GM12878 (cell line): Measurements from ENCODE around the gene CTSW. TPM values are rescaled to one million over a fixed set of nuclear protein-coding genes. Genes with fewer than 3 reads are reported as not detected.

Experiments
- ATF7 ChIP-seq: fragments of 450-650 bp; IDR thresholded peaks from 2 replicates; pipeline ENCODE4 v1.6.1; 2016; ENCODE audit warnings: low read depth, mild to moderate bottlenecking
- CBX5 ChIP-seq: sonication (generic); IDR thresholded peaks from 2 replicates; pipeline ENCODE4 v1.6.1; 2016; ENCODE audit warnings: low read depth, moderate library complexity, mild to moderate bottlenecking, inconsistent platforms
- ESRRA ChIP-seq: IDR thresholded peaks from 2 replicates; pipeline ENCODE4 v1.6.1; 2012; ENCODE audit warnings: mild to moderate bottlenecking, low read length, improper control_type of control experiment
- FOS ChIP-seq: IDR thresholded peaks from 3 replicates; pipeline ENCODE4 v1.6.1; 2011; ENCODE audit warnings: borderline replicate concordance; ENCODE audit not compliant: insufficient read length; ENCODE audit errors: extremely low read depth
- FOXM1 ChIP-seq: IDR thresholded peaks from 2 replicates; pipeline ENCODE4 v1.6.1; 2012; ENCODE audit warnings: low read depth, mild to moderate bottlenecking, inconsistent platforms, low read length, moderate library complexity
- GABPA ChIP-seq: IDR thresholded peaks from 2 replicates; pipeline ENCODE4 v1.6.1; 2014; ENCODE audit warnings: antibody characterized with exemption, low read depth, mild to moderate bottlenecking, inconsistent platforms
- IRF4 ChIP-seq: IDR thresholded peaks from 2 replicates; pipeline ENCODE4 v1.6.1; 2011; ENCODE audit warnings: low read depth, low read length
- JUNB ChIP-seq: IDR thresholded peaks from 2 replicates; pipeline ENCODE4 v1.6.1; 2016; ENCODE audit warnings: antibody characterized with exemption, mild to moderate bottlenecking
- KLF5 ChIP-seq: fragments of 450-650 bp; IDR thresholded peaks from 2 replicates; pipeline ENCODE4 v1.6.1; 2014; ENCODE audit warnings: mild to moderate bottlenecking; ENCODE audit not compliant: partially characterized antibody
- MTA2 ChIP-seq: fragments of 450-650 bp; IDR thresholded peaks from 2 replicates; pipeline ENCODE4 v1.6.1; 2016; ENCODE audit warnings: low read depth, mild to moderate bottlenecking, moderate library complexity
- POLR2AphosphoS2 ChIP-seq: IDR thresholded peaks from 2 replicates; pipeline ENCODE4 v1.6.1; 2011; ENCODE audit warnings: low read depth, mild to moderate bottlenecking, low read length, improper control_type of control experiment, moderate library complexity
- RB1 ChIP-seq: fragments of 450-650 bp; formaldehyde crosslinking; IDR thresholded peaks from 2 replicates; pipeline ENCODE4 v1.6.1; 2017; ENCODE audit warnings: mild to moderate bottlenecking, borderline replicate concordance
- SRF ChIP-seq, 2 experiments: IDR thresholded peaks; 2 replicates each; pipeline ENCODE4 v1.6.1; 2011; ENCODE audit warnings: low read depth in 2 of 2, low read length in 2 of 2, mild to moderate bottlenecking in 1 of 2, moderate library complexity in 1 of 2
- TAF1 ChIP-seq: IDR thresholded peaks from 2 replicates; pipeline ENCODE4 v1.6.1; 2011; ENCODE audit warnings: mild to moderate bottlenecking, low read depth, low read length, borderline replicate concordance
- YY1 ChIP-seq: IDR thresholded peaks from 2 replicates; pipeline ENCODE4 v1.6.1; 2011; ENCODE audit warnings: low read depth, mild to moderate bottlenecking, low read length
- ZNF24 ChIP-seq: fragments of 450-650 bp; IDR thresholded peaks from 2 replicates; pipeline ENCODE4 v1.6.1; 2017; ENCODE audit warnings: antibody characterized with exemption, mild to moderate bottlenecking
- polyA plus RNA-seq, 11 experiments: library from polyadenylated mRNA; depleted of rRNA in 4 of 11; unstranded in 6 of 11; stranded (reverse) in 5 of 11; fragments of >200 nt; fragmentation: Nextera tagmentation in 4 of 11; fragmentation: Illumina TruSeq in 1 of 11; extraction: Ambion mirVana in 4 of 11; extraction: Trizol in 1 of 11; gene quantifications; 1 replicate in 1 of 11; 2 replicates in 10 of 11; pipeline versions ENCODE4 v1.2.1 to v1.2.3, GENCODE V29; 2011 to 2016; ENCODE audit warnings: inconsistent platforms in 2 of 11, missing spikeins in 2 of 11, low read depth in 1 of 11
- total RNA-seq, 4 experiments: library from RNA; depleted of rRNA in 3 of 4; stranded (reverse); fragments of >200 nt in 3 of 4; fragmentation: Illumina TruSeq in 1 of 4; extraction: Trizol in 1 of 4; gene quantifications; 2 replicates each; pipeline versions ENCODE4 v1.2.1 to v1.2.3, GENCODE V29; 2013 to 2021
- TF ChIP-seq, protein P1 (sequence below): IDR thresholded peaks from 2 replicates; pipeline ENCODE4 v1.6.1; 2012; ENCODE audit warnings: low read depth, low read length, improper control_type of control experiment
- TF ChIP-seq, protein P2 (sequence below): IDR thresholded peaks from 2 replicates; pipeline ENCODE4 v1.6.1; 2012; ENCODE audit warnings: improper control_type of control experiment, low read depth, low read length; ENCODE audit not compliant: insufficient replicate concordance
- TF ChIP-seq, protein P3 (sequence below): IDR thresholded peaks from 2 replicates; pipeline ENCODE4 v1.6.1; 2012; ENCODE audit warnings: low read depth, low read length, improper control_type of control experiment
- TF ChIP-seq, protein P4 (sequence below): fragments of 450-650 bp; IDR thresholded peaks from 2 replicates; pipeline ENCODE4 v1.6.1; 2016; ENCODE audit warnings: mild to moderate bottlenecking, moderate library complexity, borderline replicate concordance

The CTSW gene
- total and polyA plus RNA-seq, 10 of the 15 experiments (the other 5 are each of a cell fraction or from before 2014, with no cell fraction given): 0.53 to 12.0 (median 1.7) TPM

DNA sequence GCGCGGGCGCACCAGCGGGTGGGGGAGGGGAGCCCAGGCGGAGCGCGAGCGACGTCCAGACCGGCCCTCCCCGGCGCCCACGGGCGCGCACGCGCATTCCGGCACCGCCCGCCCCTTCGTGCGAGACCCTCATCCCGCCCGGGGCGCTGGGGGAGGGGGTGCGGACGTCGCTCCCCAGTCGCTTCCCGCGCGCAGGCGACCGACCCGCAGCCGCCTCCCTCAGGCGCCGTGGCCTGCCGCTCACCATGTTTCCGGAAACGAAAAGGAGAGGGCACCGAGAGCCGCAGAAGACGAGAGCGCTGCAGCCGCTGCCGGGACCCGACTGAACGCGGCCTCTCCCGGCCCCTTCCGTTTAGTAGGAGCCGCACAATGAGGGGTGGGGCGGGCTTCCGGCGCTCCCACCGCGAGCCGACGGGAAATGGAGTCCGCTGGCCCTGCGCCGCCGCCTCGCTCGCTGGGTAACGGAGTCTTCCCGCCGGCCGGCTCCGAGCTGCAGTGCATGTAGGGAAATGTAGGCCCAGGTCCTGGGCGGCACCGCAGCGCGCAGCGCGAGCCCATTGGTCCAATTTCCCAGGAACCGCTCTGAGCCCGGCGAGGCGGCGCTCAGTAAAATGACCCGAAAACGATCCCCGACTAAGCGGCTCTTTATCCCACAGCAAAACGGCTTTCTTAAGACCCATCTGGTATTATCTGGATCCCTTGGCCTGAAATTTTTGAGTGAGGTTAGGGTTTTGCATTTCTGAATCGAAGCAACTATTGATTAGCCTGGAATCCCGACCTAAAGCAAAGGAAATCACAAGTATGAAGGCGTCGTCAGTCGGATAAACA lies 21.6 kb upstream of the CTSW start, which contains the start of gene CFL1 (continued):
- peak; percentile 53 for TF ChIP-seq KLF5
- no peak for TF ChIP-seq ESRRA
- TF ChIP-seq ATF7: no peak
- TF ChIP-seq FOS: no peak
- TF ChIP-seq CBX5: no peak
- TF ChIP-seq, protein P1, sequence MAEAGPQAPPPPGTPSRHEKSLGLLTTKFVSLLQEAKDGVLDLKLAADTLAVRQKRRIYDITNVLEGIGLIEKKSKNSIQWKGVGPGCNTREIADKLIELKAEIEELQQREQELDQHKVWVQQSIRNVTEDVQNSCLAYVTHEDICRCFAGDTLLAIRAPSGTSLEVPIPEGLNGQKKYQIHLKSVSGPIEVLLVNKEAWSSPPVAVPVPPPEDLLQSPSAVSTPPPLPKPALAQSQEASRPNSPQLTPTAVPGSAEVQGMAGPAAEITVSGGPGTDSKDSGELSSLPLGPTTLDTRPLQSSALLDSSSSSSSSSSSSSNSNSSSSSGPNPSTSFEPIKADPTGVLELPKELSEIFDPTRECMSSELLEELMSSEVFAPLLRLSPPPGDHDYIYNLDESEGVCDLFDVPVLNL: peak; percentile 80
- peak; percentile 91; the same call in 1 of the 2 replicates for TF ChIP-seq RB1
- peak; percentile 40 to 55; a peak in 2 of 4 replicates for TF ChIP-seq SRF (IDR thresholded peaks at IDR 0.05; ENCODE audit: low read depth in 2 of 2, low read length in 2 of 2)
- TF ChIP-seq IRF4: no peak
- no peak for TF ChIP-seq FOXM1
- peak; percentile 64; the same call in 1 of the 2 replicates for TF ChIP-seq YY1
- TF ChIP-seq JUNB: no peak
- TF ChIP-seq, protein P2, sequence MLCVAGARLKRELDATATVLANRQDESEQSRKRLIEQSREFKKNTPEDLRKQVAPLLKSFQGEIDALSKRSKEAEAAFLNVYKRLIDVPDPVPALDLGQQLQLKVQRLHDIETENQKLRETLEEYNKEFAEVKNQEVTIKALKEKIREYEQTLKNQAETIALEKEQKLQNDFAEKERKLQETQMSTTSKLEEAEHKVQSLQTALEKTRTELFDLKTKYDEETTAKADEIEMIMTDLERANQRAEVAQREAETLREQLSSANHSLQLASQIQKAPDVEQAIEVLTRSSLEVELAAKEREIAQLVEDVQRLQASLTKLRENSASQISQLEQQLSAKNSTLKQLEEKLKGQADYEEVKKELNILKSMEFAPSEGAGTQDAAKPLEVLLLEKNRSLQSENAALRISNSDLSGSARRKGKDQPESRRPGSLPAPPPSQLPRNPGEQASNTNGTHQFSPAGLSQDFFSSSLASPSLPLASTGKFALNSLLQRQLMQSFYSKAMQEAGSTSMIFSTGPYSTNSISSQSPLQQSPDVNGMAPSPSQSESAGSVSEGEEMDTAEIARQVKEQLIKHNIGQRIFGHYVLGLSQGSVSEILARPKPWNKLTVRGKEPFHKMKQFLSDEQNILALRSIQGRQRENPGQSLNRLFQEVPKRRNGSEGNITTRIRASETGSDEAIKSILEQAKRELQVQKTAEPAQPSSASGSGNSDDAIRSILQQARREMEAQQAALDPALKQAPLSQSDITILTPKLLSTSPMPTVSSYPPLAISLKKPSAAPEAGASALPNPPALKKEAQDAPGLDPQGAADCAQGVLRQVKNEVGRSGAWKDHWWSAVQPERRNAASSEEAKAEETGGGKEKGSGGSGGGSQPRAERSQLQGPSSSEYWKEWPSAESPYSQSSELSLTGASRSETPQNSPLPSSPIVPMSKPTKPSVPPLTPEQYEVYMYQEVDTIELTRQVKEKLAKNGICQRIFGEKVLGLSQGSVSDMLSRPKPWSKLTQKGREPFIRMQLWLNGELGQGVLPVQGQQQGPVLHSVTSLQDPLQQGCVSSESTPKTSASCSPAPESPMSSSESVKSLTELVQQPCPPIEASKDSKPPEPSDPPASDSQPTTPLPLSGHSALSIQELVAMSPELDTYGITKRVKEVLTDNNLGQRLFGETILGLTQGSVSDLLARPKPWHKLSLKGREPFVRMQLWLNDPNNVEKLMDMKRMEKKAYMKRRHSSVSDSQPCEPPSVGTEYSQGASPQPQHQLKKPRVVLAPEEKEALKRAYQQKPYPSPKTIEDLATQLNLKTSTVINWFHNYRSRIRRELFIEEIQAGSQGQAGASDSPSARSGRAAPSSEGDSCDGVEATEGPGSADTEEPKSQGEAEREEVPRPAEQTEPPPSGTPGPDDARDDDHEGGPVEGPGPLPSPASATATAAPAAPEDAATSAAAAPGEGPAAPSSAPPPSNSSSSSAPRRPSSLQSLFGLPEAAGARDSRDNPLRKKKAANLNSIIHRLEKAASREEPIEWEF: no peak
- TF ChIP-seq MTA2: no peak
- TF ChIP-seq POLR2AphosphoS2: peak; percentile 99
- peak; percentile 91 for TF ChIP-seq TAF1
- TF ChIP-seq, protein P3, sequence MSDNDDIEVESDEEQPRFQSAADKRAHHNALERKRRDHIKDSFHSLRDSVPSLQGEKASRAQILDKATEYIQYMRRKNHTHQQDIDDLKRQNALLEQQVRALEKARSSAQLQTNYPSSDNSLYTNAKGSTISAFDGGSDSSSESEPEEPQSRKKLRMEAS: peak; percentile 56
- 0 out of 2 replicates have a peak, but pooled peaks have one; percentile 63 for TF ChIP-seq ZNF24
- no peak for TF ChIP-seq GABPA
- TF ChIP-seq, protein P4, sequence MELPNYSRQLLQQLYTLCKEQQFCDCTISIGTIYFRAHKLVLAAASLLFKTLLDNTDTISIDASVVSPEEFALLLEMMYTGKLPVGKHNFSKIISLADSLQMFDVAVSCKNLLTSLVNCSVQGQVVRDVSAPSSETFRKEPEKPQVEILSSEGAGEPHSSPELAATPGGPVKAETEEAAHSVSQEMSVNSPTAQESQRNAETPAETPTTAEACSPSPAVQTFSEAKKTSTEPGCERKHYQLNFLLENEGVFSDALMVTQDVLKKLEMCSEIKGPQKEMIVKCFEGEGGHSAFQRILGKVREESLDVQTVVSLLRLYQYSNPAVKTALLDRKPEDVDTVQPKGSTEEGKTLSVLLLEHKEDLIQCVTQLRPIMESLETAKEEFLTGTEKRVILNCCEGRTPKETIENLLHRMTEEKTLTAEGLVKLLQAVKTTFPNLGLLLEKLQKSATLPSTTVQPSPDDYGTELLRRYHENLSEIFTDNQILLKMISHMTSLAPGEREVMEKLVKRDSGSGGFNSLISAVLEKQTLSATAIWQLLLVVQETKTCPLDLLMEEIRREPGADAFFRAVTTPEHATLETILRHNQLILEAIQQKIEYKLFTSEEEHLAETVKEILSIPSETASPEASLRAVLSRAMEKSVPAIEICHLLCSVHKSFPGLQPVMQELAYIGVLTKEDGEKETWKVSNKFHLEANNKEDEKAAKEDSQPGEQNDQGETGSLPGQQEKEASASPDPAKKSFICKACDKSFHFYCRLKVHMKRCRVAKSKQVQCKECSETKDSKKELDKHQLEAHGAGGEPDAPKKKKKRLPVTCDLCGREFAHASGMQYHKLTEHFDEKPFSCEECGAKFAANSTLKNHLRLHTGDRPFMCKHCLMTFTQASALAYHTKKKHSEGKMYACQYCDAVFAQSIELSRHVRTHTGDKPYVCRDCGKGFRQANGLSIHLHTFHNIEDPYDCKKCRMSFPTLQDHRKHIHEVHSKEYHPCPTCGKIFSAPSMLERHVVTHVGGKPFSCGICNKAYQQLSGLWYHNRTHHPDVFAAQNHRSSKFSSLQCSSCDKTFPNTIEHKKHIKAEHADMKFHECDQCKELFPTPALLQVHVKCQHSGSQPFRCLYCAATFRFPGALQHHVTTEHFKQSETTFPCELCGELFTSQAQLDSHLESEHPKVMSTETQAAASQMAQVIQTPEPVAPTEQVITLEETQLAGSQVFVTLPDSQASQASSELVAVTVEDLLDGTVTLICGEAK: peak; percentile 93
